Erythroblast (primary cell): Measurements from ENCODE around the gene SLC16A8.

Experiments used
- GATA1 ChIP-seq: IDR thresholded peaks from 2 replicates; pipeline ENCODE4 v1.6.1; 2011; ENCODE audit warnings: low read depth, mild to moderate bottlenecking, control low read depth, low read length, moderate library complexity
- POLR2A ChIP-seq: IDR thresholded peaks from 2 replicates; pipeline ENCODE4 v1.6.1; 2011; ENCODE audit warnings: mild to moderate bottlenecking, low read length

GRCh38 chr22:38038890-38039812, 44.8 kb downstream of the SLC16A8 start:
- TF ChIP-seq POLR2A, result no peak
- no peak for TF ChIP-seq GATA1
